Measurements from ENCODE around the gene KRTAP5-1.

The KRTAP5-1 gene

DNA sequence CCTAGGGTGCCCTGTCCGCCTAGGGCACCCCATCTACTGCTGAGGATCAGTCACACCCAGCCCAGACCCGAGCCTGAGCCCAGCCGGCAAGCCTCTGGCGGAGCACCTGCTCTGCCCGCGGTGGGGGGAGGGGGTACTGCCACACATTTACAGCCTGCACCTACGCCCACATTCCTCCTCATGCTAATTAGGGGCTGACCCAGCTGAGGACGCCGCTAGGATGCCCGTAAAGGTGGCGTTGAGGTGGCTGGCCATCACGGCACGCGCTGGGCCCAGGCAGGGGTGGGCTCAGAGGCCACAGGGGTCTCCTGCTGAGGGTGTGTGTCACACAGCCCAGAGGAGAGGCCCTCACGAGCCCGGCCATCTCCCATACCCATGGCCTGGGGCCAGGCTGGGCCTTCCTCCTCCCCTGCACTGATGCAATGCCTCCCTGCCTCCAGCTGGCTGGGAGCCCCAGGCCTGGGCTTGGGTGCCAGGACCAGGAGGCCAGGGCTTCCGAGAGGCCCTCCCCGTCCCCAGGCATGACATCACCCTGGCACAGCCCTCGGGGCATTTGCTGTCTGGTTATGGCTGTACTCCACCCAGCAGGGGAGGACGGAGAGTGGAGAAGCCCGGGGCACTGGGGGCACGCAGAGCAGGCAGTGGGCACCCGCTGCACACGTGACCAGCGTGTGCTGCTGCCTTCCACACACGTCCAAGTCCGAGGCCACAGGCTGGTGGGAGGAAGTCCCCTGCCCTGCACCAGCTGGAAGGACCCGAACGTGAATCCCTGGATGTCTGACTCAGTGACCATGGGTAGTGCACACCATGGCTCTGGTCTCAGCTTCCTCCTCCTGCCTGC is 25.8 kb downstream of the KRTAP5-1 start:
- DNase-seq (ENCODE audit: low read depth) = peak; percentile 73

DNA sequence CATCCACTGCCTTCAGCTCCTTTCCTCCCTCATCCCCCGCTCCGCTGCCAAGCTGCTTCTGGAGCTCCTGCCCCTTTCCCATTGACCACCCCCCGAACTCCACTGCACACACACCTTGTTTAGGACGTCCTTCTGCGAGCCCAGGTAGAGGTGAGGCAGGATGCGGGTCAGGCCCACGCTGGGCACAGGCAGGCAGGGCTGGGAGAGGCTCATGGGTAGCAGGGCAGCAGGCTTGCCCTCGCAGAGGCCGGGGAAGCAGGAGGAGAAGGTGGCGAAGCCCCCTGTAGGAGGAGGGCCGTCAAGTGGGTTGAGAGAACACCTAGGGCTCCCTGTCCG is 26.3 kb downstream of the KRTAP5-1 start:
- no peak for DNase-seq (ENCODE audit: low read depth)

DNA sequence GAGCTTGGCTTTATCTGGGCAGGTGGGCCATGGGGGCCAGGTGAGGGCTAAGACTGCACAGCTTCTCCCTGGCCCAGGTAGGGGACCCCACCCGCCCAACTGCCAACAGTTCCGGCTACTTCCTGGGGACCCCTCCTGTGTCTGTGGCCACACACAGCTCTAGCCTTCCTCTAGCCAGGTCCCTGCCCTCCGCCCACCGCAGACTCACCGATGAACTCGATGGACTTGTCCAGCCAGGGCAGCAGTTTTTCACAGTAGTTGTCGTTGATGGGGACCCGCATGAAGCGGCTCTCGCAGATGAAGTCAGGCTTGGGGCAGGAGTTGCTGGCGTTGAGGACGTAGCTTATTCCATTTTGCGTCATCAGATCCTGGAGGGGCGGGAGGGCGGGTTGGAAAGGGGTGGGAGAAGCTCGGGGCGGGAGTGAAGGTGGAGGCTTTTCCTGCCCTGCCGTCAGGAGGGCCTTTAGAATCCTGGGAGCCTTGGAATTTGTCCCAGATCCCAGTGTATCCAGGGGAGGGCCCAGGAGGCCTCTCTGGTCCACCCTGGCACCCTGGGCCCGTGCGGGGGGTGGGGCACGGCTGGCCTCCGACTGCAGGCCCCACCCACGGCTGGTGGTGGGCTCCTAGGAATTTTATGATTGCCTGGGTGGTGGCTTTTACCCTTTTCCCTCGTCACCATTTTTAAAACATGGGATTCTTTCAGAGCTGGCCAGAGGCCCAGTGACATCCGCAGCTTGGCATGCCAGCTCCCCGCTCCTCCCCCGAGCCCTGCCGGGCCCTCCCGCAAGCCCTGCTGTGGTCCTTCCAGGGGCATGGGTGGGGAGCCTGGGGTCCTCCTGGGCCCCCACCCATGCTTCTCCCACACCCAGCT is 26.9 kb downstream of the KRTAP5-1 start:
- DNase-seq (ENCODE audit: low read depth) = peak; percentile 24

- no peak for DNase-seq (ENCODE audit: low read depth)
Measured at GRCh38 chr11:1557051-1557884, 27.8 kb downstream of the KRTAP5-1 start.

DNA sequence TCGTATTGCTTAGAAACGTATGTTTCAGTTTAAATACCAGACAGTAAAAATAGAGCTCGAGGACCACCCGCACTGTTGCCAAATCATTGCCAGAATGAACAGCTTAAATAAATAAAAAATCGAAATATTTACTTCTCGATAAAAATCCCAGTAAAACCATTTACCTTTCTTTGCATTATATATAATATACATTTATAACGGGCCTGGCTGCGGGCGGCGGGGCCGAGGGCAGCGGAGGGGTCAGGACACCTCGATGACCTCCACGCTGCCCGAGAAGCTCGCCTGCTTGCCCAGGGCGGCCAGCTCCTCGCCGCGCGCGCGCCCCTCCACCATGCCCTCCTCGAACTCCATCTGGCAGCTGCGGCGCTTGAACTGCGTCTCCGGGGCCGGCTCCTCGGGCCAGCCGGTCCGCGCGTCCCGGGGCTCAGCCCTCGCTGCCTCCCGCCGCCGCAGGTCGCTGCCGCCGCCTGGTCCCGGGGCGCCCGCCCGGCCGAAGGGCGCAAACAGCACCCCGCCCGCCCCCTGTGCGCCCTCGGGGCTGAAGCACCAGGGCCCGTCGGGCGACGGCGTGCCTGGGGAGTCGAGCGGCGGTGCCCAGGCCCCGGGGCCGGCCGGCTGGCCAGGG is 28.7 kb downstream of the KRTAP5-1 start:
- no peak for DNase-seq (ENCODE audit: low read depth)

DNA sequence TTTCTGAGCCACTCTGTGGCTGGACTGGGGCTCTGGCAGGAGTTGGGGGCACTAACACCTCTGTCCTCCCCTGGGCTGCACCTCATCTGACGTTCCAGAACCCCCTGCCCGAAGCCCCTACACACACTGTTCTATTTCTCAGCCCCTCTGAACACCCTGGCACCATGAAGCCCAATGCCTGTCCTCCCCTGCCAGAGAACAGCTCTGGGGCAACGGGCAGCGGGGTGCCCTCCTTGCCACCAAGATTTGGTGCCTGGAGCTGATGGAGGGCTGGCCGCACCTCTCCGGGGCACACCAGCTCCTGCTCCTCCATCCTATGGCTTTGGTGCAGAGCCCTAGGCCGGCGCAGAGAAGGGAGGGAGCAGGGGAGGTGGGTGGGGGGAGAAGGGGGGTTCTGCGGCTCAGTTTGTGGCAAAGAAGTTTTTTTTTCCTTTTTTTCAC is 29.4 kb downstream of the KRTAP5-1 start:
- no peak for DNase-seq (ENCODE audit: low read depth)

GRCh38 chr11:1554981-1555712 is 29.9 kb downstream of the KRTAP5-1 start:
- no peak for DNase-seq (ENCODE audit: low read depth)

- DNase-seq (ENCODE audit: low read depth) = no peak
Measured at GRCh38 chr11:1553808-1554594, 31.1 kb downstream of the KRTAP5-1 start.

DNA sequence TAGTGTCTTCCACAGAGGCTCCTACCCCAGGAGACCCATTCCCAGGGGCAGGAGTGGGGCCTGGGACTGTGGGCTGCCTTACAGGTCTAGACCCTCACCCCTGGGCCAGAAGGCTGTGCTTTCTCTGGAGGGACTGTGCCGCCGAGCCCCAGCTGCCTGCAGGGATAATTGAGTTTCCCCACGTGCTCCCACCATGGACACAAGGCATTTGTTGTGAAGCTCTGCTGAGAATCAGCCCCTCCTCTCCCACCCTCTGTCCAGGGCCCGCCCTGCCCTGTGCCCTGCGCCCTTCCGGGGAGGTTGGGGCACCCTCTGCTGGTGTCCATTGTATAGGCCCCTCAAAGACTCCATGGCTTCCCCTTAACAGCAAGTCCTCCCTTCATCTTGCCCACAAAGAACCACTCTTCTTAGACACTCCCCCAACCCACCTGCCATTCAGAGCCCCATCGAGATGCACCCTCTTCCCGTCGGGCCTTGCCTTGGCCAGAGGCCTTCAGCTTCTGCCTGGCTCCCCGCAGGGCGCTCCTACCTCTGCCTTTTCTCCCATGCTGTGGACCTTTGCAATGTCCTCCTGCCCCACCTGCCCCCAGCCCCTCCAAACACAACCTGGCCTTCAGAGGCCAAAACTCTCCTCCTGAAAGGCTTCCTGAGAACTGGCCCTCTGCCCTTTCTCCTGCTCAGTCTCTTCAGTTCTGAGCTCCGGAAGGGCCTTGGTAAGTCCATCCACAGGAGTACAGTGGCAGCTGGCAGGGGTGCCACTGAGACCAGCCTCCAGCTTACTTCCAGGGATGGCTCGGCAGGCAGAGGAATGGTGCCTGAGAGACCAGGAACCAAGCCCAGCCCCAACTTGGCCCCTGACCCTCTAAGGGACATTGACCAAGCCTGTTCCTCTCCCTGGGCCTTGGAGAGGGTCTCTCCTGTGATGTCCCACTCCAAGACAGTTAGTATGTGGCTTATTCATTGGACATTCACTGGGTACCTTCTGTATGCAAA is 35.4 kb downstream of the KRTAP5-1 start:
- no peak for DNase-seq (ENCODE audit: low read depth)

DNA sequence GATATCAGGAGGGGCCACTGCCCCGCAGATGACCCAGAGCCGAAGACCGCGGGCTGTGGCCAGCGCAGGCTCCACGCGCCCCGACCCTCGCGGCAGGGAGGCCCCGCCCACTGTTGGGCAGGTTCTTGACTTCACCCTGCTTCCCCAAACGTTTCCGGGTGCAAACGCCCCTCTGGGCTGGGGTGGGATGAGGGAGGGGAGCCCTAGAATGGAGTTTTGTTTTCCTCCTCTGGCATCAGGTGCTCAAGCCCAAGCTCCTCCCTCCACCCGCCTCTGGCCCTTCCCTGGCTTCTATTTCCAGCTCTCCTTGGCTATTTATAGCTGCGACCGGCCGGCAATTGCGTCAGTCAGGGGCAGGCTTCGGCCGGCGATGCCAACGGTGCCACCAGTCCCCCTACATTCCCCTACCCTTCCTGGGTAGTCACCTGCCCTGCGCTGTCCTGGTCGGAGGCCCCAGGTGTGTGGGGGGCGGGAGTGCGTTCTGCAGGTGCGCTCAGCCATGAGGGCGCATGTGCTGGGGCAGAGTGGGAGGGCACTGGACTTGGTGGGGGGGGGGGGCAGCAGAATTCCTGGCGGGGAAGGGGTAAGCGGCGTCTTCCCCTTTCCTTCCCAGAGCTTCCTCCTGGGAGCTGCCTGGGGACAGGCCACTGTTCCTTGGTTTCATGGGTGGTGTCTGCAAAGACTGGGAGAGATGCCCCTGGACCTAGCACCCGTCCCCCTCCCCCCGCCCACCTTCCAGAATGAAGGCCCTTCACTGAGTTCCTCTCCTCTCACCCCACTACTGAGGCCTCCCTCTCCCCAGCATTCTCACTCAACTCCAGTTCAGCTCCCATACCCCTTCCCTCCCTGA is 36.6 kb downstream of the KRTAP5-1 start:
- no peak for DNase-seq (ENCODE audit: low read depth)

DNA sequence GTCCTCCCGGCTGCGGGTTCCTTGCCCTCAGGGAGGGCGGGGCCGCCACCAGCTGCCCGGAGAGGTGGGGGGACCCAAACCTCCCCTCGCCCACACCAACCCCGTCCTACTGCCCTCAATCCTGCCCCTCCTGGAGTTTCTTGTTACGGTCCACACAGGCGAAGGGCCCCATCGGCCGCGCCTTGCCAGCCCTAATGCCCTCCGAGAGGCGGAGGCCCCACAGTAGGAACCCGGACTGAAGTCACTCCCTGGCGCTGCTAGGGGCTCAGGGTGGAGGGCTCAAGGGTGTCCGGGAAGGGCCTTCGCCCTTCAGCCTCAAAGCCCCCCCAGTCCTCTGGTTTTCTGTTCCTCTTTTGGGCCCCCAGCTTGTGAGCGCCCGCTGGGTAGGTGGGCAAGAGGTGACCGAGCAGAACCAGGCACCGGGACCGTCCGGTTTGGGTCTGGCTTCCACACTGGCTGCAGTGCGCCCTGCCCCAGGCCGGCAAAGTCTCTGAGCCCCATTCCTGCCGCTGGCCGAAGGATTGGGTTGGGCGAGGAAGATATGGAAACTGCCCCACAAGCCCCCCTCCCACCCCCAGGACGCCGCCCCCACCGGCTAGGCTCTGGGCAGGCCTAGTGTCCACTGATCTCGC is 37.5 kb downstream of the KRTAP5-1 start:
- no peak for DNase-seq (ENCODE audit: low read depth)

DNA sequence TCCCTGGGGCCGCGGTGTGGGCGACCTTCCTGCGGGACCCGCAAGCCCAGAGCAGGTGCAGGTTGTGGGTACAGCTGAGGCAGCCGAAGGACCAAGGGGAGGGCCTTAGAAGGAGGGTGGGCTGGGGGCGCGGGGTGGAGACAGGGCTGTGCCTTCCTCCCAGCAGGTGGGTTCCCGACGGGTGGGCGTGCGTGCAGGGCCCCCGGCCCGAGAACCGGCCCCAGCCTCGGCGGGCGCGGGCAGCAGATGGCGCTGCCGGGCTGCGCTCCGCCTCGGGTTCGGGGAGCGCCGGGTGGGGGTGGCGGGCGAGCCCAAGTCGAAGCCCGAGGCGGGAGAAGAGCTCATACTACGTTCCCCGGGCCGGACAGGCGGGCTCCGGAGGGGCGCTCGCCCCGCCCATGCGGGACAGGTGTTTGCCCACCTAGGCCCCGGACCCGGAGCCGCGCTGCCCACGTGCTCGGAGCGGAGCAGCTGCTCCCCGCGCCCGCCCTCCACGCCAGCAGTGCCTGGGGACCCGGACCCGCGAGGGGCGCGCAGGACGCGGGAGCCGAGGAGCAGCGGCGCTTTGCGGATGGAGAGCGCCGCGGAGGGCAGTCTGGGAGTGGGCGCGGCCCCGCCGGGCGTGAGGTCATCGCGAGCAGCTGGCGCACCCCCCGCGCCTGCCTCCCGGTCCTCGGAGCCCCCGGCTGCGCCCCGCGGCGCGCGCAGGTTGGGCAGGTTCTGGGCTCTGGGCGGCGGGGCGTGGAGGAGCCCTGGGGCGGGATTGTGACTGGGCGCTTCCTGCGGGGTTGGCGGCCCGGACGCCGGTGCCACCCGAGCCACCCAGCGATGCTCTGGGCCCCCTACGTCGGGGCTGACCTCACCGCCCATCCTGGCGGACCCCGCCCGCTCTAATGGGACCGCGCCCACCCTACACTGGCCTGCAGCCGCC is 38.3 kb downstream of the KRTAP5-1 start:
- no peak for DNase-seq (ENCODE audit: low read depth)

DNA sequence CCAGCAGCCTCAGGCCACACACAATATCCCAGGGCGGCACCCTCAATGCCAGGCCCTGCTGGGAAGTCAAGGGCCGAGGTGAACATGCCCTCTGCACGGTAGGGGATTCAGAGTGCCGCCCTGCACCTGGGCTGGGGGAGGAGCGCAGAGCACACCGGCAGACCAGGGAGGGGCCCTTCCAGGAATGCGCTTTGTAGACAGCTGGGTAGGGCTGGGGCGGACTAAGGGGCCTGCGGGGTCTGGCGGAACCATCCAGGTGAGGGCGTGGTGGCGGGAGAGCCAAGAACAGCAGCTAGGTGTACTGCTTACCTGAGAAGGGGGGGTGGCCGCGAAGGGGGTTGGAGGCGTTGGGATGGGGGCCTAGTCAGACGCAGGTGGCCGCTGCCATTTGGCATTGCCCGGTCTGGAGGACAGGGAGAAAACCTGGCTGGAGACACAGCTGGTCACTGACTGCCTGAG is 39.0 kb downstream of the KRTAP5-1 start:
- DNase-seq (ENCODE audit: low read depth) = no peak

GRCh38 chr11:1545432-1545831 is 39.7 kb downstream of the KRTAP5-1 start:
- DNase-seq (ENCODE audit: low read depth) = no peak

- no peak for DNase-seq (ENCODE audit: low read depth)
Measured at GRCh38 chr11:1544536-1544935, 40.5 kb downstream of the KRTAP5-1 start.

GRCh38 chr11:1543606-1544263 is 41.3 kb downstream of the KRTAP5-1 start:
- no peak for DNase-seq (ENCODE audit: low read depth)

Measured in fibroblast of the conjunctiva (primary cell).